Fibroblast of skin of left quadriceps (primary cell): ENCODE data around the gene PCDHGA2.
"Not testable (repeated sequence)": the region's sequence is repeated elsewhere in the genome, so short reads cannot be mapped to it uniquely, and the experiment has no call there.

ENCODE experiments used
- DNase-seq, 2 experiments: peaks; one replicate each; pipeline ENCODE4 v3.0.0-alpha.2; 2013; ENCODE audit warnings: low read depth in 2 of 2

PCDHGA2 gene

DNA sequence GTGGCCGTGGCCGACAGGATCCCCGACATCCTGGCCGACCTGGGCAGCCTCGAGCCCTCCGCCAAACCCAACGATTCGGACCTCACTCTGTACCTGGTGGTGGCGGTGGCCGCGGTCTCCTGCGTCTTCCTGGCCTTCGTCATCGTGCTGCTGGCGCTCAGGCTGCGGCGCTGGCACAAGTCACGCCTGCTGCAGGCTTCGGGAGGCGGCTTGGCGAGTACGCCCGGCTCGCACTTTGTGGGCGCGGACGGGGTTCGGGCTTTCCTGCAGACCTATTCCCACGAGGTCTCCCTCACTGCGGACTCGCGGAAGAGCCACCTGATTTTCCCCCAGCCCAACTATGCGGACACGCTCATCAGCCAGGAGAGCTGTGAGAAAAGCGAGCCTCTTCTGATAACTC lies 7.5 kb downstream of the PCDHGA2 start:
- not testable (repeated sequence) for DNase-seq

- DNase-seq = no peak
Measured at GRCh38 chr5:141349917-141350619, 11.5 kb downstream of the PCDHGA2 start, which contains the start of gene PCDHGB1. Gene PCDHGB1 (plus strand): TSS chr5:141350099. CDS start chr5:141350261, 162 bp downstream.

- DNase-seq = no peak
Measured at GRCh38 chr5:141351591-141351990, 13.0 kb downstream of the PCDHGA2 start.

DNA sequence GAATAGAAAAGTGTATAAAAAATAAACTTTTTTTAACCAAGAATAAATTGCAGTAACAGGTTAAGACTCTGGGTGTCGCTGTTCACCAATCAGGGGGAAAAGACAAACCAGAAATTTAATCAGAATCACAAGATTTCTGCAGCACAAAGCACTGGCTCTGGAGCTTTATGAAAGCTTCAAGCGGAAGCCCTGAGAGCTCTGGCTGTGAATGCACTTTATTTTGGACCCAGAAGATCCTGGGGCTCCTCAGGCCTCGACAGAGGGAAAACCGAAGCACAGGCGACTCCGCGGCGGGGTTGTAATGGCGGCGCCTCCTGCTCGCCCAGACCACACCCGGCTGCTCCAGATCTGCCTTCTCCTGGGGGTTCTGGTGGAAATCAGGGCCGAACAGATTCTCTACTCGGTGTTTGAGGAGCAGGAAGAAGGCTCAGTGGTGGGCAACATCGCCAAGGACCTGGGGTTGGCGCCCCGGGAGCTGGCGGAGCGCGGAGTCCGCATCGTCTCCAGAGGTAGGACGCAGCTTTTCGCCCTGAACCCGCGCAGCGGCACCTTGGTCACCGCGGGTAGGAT lies 16.4 kb downstream of the PCDHGA2 start, which contains the start of gene PCDHGA4:
Gene PCDHGA4, plus strand, starts transcription at position 122 of the 570 bp plus-strand sequence. Its CDS starts 87 bp downstream, at position 209.
- DNase-seq = no peak

GRCh38 chr5:141355641-141356040 lies 17.1 kb downstream of the PCDHGA2 start:
- no peak for DNase-seq

DNA sequence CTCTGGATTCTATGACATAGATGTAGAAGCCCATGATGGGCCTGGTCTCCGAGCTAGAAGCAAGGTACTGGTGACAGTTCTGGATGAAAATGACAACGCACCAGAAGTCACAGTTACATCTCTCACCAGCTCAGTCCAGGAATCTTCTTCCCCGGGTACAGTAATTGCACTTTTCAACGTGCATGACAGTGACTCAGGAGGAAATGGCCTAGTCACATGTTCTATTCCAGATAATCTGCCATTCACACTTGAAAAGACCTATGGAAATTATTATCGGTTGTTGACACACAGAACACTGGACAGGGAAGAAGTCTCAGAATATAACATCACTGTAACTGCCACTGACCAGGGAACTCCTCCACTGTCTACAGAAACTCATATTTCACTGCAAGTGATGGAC lies 17.6 kb downstream of the PCDHGA2 start:
- no peak for DNase-seq

GRCh38 chr5:141356950-141357349 lies 18.4 kb downstream of the PCDHGA2 start:
- no peak for DNase-seq

GRCh38 chr5:141359790-141360426 lies 21.3 kb downstream of the PCDHGA2 start, which contains the start of gene PCDHGB2:
Gene PCDHGB2 (plus strand): TSS chr5:141359994. CDS start chr5:141360136, 142 bp downstream.
- DNase-seq = no peak

DNA sequence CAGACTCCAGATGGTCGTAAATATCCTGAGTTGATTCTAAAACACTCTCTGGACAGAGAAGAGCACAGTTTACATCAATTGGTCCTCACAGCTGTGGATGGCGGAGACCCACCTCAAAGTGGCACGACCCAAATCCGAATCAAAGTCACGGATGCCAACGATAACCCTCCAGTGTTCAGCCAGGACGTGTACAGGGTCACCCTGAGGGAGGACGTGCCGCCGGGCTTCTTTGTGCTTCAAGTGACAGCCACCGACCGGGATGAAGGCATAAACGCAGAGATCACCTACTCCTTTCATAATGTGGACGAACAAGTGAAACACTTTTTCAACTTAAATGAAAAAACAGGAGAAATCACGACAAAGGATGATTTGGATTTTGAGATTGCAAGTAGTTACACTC lies 22.1 kb downstream of the PCDHGA2 start:
- no peak for DNase-seq

DNA sequence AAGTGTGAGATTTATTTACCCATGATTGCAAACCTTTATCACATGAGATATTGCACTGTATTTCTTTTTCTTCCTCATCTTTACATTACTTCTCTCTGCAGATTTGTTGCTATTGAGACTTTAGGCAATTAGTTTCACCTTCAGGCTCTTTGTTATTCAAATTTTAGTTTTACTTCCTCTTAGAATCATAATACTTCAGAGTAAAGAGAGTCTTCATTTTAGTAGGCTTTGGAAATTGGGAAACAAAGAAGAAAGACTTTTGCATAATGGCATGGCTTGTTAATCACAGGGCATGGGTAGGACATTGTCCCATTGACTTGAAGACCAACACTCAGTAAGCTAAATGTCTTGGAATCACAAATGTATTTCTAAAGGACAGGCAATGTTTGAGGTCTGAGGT lies 24.2 kb downstream of the PCDHGA2 start:
- no peak for DNase-seq

GRCh38 chr5:141363952-141364660 lies 25.5 kb downstream of the PCDHGA2 start, which contains the start of gene PCDHGA5:
Gene PCDHGA5 (plus strand): TSS chr5:141364162. CDS start chr5:141364331, 169 bp downstream.
- DNase-seq = no peak

DNA sequence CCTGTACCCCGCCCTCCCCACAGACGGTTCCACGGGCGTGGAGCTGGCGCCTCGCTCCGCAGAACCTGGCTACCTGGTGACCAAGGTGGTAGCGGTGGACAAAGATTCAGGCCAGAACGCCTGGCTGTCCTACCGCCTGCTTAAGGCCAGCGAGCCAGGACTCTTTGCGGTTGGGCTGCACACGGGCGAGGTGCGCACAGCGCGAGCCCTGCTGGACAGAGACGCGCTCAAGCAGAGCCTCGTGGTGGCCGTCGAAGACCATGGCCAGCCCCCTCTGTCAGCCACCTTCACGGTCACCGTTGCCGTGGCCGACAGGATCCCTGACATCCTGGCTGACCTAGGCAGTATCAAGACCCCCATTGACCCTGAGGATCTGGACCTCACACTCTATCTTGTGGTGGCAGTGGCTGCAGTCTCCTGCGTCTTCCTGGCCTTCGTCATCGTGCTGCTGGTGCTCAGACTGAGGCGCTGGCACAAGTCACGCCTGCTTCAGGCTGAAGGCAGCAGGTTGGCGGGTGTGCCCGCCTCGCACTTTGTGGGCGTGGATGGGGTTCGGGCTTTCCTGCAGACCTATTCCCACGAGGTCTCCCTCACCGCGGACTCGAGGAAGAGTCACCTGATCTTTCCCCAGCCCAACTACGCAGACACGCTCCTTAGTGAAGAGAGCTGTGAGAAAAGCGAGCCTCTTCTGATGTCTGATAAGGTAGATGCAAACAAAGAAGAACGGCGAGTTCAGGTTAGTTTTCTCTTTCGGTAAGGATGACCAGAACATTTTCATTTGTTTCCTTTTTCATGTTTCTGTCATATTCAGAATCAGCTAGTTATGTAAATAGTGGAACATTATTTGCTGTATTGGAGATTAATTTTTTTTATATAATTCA lies 27.7 kb downstream of the PCDHGA2 start:
- DNase-seq = no peak

GRCh38 chr5:141369994-141370848 lies 31.7 kb downstream of the PCDHGA2 start, which contains the start of gene PCDHGB3:
Gene PCDHGB3 (plus strand): TSS chr5:141370242. CDS start chr5:141370395, 153 bp downstream.
- peak in 1 of 2 experiments; percentile 42 for DNase-seq

GRCh38 chr5:141371572-141372475 lies 33.3 kb downstream of the PCDHGA2 start:
- DNase-seq = no peak

DNA sequence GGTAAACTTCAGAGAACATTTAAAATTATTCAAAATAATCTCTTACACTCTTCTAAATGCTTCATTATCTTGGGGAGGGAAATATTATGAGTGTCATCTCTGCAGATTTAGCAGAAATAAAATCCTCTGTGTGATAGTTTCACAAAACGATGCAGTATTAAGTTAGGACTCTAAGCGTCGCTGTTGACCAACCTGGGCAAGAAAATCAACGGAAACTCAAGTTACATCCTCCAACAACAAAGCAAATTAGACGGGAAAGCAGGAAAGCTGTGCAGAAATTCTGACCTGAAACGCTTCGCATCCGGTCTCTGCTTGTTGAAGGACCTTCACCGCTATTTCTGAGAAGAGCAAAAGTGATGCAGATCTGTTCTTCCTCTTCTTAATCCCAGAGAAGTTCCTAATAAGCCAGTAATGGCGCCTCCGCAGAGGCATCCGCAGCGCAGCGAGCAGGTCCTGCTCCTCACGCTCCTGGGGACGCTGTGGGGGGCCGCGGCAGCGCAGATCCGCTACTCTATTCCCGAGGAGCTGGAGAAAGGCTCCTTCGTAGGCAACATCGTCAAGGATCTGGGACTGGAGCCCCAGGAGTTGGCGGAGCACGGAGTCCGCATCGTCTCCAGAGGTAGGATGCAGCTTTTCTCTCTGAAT lies 35.2 kb downstream of the PCDHGA2 start, which contains the start of gene PCDHGA6:
Gene PCDHGA6, plus strand, starts transcription at position 219 of the 645 bp plus-strand sequence. Its CDS starts 193 bp downstream, at position 412.
- DNase-seq = no peak

GRCh38 chr5:141374627-141375026 lies 36.1 kb downstream of the PCDHGA2 start:
- DNase-seq = no peak

DNA sequence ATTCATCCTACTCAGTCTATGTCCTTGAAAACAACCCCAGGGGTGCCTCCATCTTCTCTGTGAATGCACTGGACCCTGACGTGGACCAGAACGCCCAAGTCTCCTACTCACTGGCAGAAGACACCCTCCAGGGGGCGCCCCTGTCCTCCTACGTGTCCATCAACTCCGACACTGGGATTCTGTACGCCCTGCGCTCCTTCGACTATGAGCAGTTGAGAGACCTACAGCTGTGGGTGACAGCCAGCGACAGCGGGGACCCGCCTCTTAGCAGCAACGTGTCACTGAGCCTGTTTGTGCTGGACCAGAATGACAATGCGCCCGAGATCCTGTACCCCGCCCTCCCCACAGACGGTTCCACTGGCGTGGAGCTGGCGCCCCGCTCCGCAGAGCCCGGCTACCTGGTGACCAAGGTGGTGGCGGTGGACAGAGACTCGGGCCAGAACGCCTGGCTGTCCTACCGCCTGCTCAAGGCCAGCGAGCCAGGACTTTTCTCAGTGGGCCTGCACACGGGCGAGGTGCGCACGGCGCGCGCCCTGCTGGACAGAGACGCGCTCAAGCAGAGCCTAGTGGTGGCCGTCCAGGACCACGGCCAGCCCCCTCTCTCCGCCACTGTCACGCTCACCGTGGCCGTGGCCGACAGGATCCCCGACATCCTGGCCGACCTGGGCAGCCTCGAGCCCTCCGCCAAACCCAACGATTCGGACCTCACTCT lies 37.0 kb downstream of the PCDHGA2 start:
- not testable (repeated sequence) for DNase-seq
